Caco-2 (cell line): ENCODE results near the gene CD300H. TPM values are rescaled to one million over a fixed set of nuclear protein-coding genes. Genes with fewer than 3 reads are reported as not detected.

ENCODE experiments used
- BruUV-seq: library from RNA; stranded (reverse); fragments of 400-500 nt; replicated peaks from 2 replicates; lab custom pipeline; 2021; lab: Mats Ljungman, UMichigan
- CTCF ChIA-PET: fragments of 300-600 bp; sonication (Branson Sonifier 250); formaldehyde crosslinking; loops from one replicate; lab custom pipeline; 2022; ENCODE audit warnings: antibody characterized with exemption; lab: Charles Lee
- POLR2A ChIA-PET: fragments of 300-600 bp; sonication (Branson Sonifier 250); formaldehyde crosslinking; loops from one replicate; lab custom pipeline; 2022; ENCODE audit warnings: antibody characterized with exemption; lab: Charles Lee
- DNase-seq, 2 experiments: peaks; one replicate each; pipeline versions ENCODE4 v3.0.0 to v3.0.0-alpha.2; 2020 to 2022
- H3K27me3 ChIP-seq: replicated peaks from 2 replicates; pipeline ENCODE4 v1.6.0; 2011; ENCODE audit warnings: low read length; ENCODE audit not compliant: control insufficient read depth, insufficient read depth
- H3K36me3 ChIP-seq: 2 replicates; pipeline ENCODE4 v1.5.1; 2011; ENCODE audit warnings: low read length; ENCODE audit not compliant: control insufficient read depth, insufficient read depth
- H3K4me1 ChIP-seq: fragments of 250-450 bp; sonication (Bioruptor Pico); 2 replicates; pipeline ENCODE4 v1.5.1; 2020; ENCODE audit warnings: mild to moderate bottlenecking
- H3K4me3 ChIP-seq: 2 replicates; pipeline ENCODE4 v1.5.1; 2011; ENCODE audit warnings: low read depth, mild to moderate bottlenecking, control low read depth, low read length
- H3K9me3 ChIP-seq: fragments of 250-450 bp; sonication (Bioruptor Pico); 2 replicates; pipeline ENCODE4 v1.5.1; 2020; ENCODE audit warnings: mild to moderate bottlenecking, moderate library complexity
- H3K27ac Mint-ChIP-seq: one replicate; pipeline ENCODE4 v1.8.0; 2022; ENCODE audit warnings: mixed read lengths; ENCODE audit not compliant: unreplicated experiment
- H3K27me3 Mint-ChIP-seq: one replicate; pipeline ENCODE4 v1.8.0; 2022; ENCODE audit warnings: mixed read lengths; ENCODE audit not compliant: insufficient read depth, unreplicated experiment
- H3K36me3 Mint-ChIP-seq: one replicate; pipeline ENCODE4 v1.8.0; 2022; ENCODE audit warnings: mild to moderate bottlenecking, mixed read lengths; ENCODE audit not compliant: insufficient read depth, unreplicated experiment
- H3K4me1 Mint-ChIP-seq: one replicate; pipeline ENCODE4 v1.8.0; 2022; ENCODE audit warnings: low read depth, mixed read lengths; ENCODE audit not compliant: unreplicated experiment
- H3K4me3 Mint-ChIP-seq: one replicate; pipeline ENCODE4 v1.8.0; 2022; ENCODE audit warnings: mild to moderate bottlenecking, moderate library complexity, mixed read lengths; ENCODE audit not compliant: unreplicated experiment
- H3K9me3 Mint-ChIP-seq: one replicate; pipeline ENCODE4 v1.8.0; 2022; ENCODE audit warnings: mixed read lengths; ENCODE audit not compliant: unreplicated experiment
- CTCF ChIP-seq, 2 experiments: fragments of 200-600 bp in 1 of 2; IDR thresholded peaks; 1 replicate in 1 of 2; 2 replicates in 1 of 2; pipeline versions ENCODE4 v1.5.1 to v1.8.0; 2011 to 2022; ENCODE audit warnings: antibody characterized with exemption in 1 of 2, control low read depth in 1 of 2, inconsistent platforms in 1 of 2, low read depth in 1 of 2, low read length in 1 of 2, mild to moderate bottlenecking in 1 of 2, moderate library complexity in 1 of 2; ENCODE audit not compliant: insufficient read depth in 1 of 2, severe bottlenecking in 1 of 2, unreplicated experiment in 1 of 2
- intact Hi-C: fragments of 100-400 bp; cut with micrococcal nuclease; formaldehyde crosslinking; loops from one replicate; pipeline ENCODE4 v1.10.0; 2022; ENCODE audit not compliant: unreplicated experiment
- total RNA-seq: library from RNA; stranded (reverse); gene quantifications from 2 replicates; pipeline ENCODE4 v1.2.3, GENCODE V29; 2022

The CD300H gene
- total RNA-seq, 1 experiment from 2014 or later, result not detected

- Mint-ChIP-seq H3K4me1 (no peaks in the 10 kb centered on the region), H3K9me3 (peaks cover 9% of the 10 kb centered on the region), H3K27me3 (peaks cover 8% of the 10 kb centered on the region), H3K4me3 (no peak overlapping the region), H3K36me3 (no peaks in the 10 kb centered on the region), H3K27ac (no peak overlapping the region)
- 0 out of 2 replicates have a peak, but pooled peaks cover 3% of the 10 kb centered on the region for H3K9me3 ChIP-seq
- DNase-seq, result no peak
- intact Hi-C loops, result no loop called here
- ChIA-PET POLR2A (interaction anchor here (0.6 kb wide), 1 partner anchor 117 kb away, joined by 8 read pairs; no protein-coding TSS in a partner anchor), CTCF (no interaction called here)
- no TSS peak for BruUV-seq
- H3K36me3 ChIP-seq, result no peaks in the 10 kb centered on the region
- no peaks in the 10 kb centered on the region for H3K4me1 ChIP-seq
- no peak overlapping the region for H3K4me3 ChIP-seq
- H3K27me3 ChIP-seq, result no peaks in the 10 kb centered on the region
- TF ChIP-seq CTCF (IDR thresholded peaks at IDR 0.05; ENCODE audit: insufficient read depth in 1 of 2, low read depth in 1 of 2, low read length in 1 of 2, severe bottlenecking in 1 of 2, unreplicated experiment in 1 of 2), result no peak
Measured at GRCh38 chr17:74584292-74585060, 17.2 kb upstream of the CD300H start.

- H3K4me3 Mint-ChIP-seq, result no peak overlapping the region
- peaks cover 8% of the 10 kb centered on the region for H3K27me3 Mint-ChIP-seq
- no peak for TF ChIP-seq CTCF (IDR thresholded peaks at IDR 0.05; ENCODE audit: insufficient read depth in 1 of 2, low read depth in 1 of 2, low read length in 1 of 2, severe bottlenecking in 1 of 2, unreplicated experiment in 1 of 2)
- no peaks in the 10 kb centered on the region for H3K4me1 ChIP-seq
- POLR2A ChIA-PET, result no interaction called here
- H3K36me3 Mint-ChIP-seq, result no peaks in the 10 kb centered on the region
- no peaks in the 10 kb centered on the region for H3K27me3 ChIP-seq
- H3K36me3 ChIP-seq, result no peaks in the 10 kb centered on the region
- peaks cover 9% of the 10 kb centered on the region for H3K9me3 Mint-ChIP-seq
- no peak for DNase-seq
- BruUV-seq, result no TSS peak
- H3K9me3 ChIP-seq, result 0 out of 2 replicates have a peak, but pooled peaks cover 3% of the 10 kb centered on the region
- no peaks in the 10 kb centered on the region for H3K4me1 Mint-ChIP-seq
- CTCF ChIA-PET, result no interaction called here
- no peak overlapping the region for H3K4me3 ChIP-seq
- no peak overlapping the region for H3K27ac Mint-ChIP-seq
- intact Hi-C loops, result no loop called here
Measured at GRCh38 chr17:74582633-74583032, 15.3 kb upstream of the CD300H start.

GRCh38 chr17:74579900-74580299, 12.6 kb upstream of the CD300H start:
- no peaks in the 10 kb centered on the region for H3K36me3 ChIP-seq
- no peaks in the 10 kb centered on the region for H3K27me3 ChIP-seq
- H3K4me3 Mint-ChIP-seq, result no peak overlapping the region
- TF ChIP-seq CTCF (IDR thresholded peaks at IDR 0.05; ENCODE audit: insufficient read depth in 1 of 2, low read depth in 1 of 2, low read length in 1 of 2, severe bottlenecking in 1 of 2, unreplicated experiment in 1 of 2), result no peak
- intact Hi-C loops, result no loop called here
- H3K36me3 Mint-ChIP-seq, result no peaks in the 10 kb centered on the region
- no peaks in the 10 kb centered on the region for H3K9me3 ChIP-seq
- CTCF ChIA-PET, result no interaction called here
- no peak for DNase-seq
- H3K4me1 Mint-ChIP-seq, result no peaks in the 10 kb centered on the region
- peaks cover 9% of the 10 kb centered on the region for H3K9me3 Mint-ChIP-seq
- H3K4me3 ChIP-seq, result no peak overlapping the region
- no peaks in the 10 kb centered on the region for H3K4me1 ChIP-seq
- H3K27me3 Mint-ChIP-seq, result peaks cover 8% of the 10 kb centered on the region
- BruUV-seq, result no TSS peak
- POLR2A ChIA-PET, result no interaction called here
- H3K27ac Mint-ChIP-seq, result no peak overlapping the region
